ENCODE data around the gene RUNX1. TPM values are rescaled to one million over a fixed set of nuclear protein-coding genes. Genes with fewer than 3 reads are reported as not detected.

The RUNX1 gene
- total RNA-seq, 1 experiment from 2014 or later, result 0.52 TPM

GRCh38 chr21:34844013-34844923 lies 204.8 kb downstream of the RUNX1 start:
- TF ChIP-seq CTCF (conservative IDR thresholded peaks at IDR 0.05; ENCODE audit: low read depth, low read length), result no peak
- no peak for TF ChIP-seq EZH2 (IDR thresholded peaks at IDR 0.05; ENCODE audit: borderline replicate concordance, low read depth, low read length, poor library complexity, severe bottlenecking)
- Histone ChIP-seq H3K36me3 (ENCODE audit: insufficient read depth, low read length, poor library complexity, severe bottlenecking) (no peaks in the 10 kb centered on the region), H3K9me3 (ENCODE audit: low read depth, low read length, poor library complexity, severe bottlenecking) (no peaks in the 10 kb centered on the region), H3K4me3 (ENCODE audit: low read depth, low read length, poor library complexity, severe bottlenecking) (no peak overlapping the region), H3K27me3 (replicated peaks; ENCODE audit: insufficient read depth, low read depth, low read length, poor library complexity) (no peaks in the 10 kb centered on the region), H3K27ac (ENCODE audit: low read depth, low read length, poor library complexity, severe bottlenecking) (no peak overlapping the region), H3K4me1 (ENCODE audit: insufficient read depth, low read length, poor library complexity, severe bottlenecking) (no peaks in the 10 kb centered on the region)
- POLR2A ChIA-PET (ENCODE audit: low non-redundant PET), result no interaction called here
- DNase-seq (ENCODE audit: low spot score), result no peak
- BruUV-seq (replicated peaks), result no TSS peak
- intact Hi-C loops (cut with micrococcal nuclease; ENCODE audit: unreplicated experiment), result no loop called here
- CTCF ChIA-PET, result no interaction called here

GRCh38 chr21:34843562-34843961 lies 205.5 kb downstream of the RUNX1 start:
- no peak overlapping the region for H3K27ac ChIP-seq (ENCODE audit: low read depth, low read length, poor library complexity, severe bottlenecking)
- H3K4me3 ChIP-seq (ENCODE audit: low read depth, low read length, poor library complexity, severe bottlenecking), result no peak overlapping the region
- ChIA-PET CTCF (no interaction called here), POLR2A (ENCODE audit: low non-redundant PET) (no interaction called here)
- no peaks in the 10 kb centered on the region for H3K27me3 ChIP-seq (replicated peaks; ENCODE audit: insufficient read depth, low read depth, low read length, poor library complexity)
- no peak for TF ChIP-seq CTCF (conservative IDR thresholded peaks at IDR 0.05; ENCODE audit: low read depth, low read length)
- TF ChIP-seq EZH2 (IDR thresholded peaks at IDR 0.05; ENCODE audit: borderline replicate concordance, low read depth, low read length, poor library complexity, severe bottlenecking), result no peak
- no peaks in the 10 kb centered on the region for H3K36me3 ChIP-seq (ENCODE audit: insufficient read depth, low read length, poor library complexity, severe bottlenecking)
- no peaks in the 10 kb centered on the region for H3K4me1 ChIP-seq (ENCODE audit: insufficient read depth, low read length, poor library complexity, severe bottlenecking)
- intact Hi-C loops (cut with micrococcal nuclease; ENCODE audit: unreplicated experiment), result no loop called here
- no peaks in the 10 kb centered on the region for H3K9me3 ChIP-seq (ENCODE audit: low read depth, low read length, poor library complexity, severe bottlenecking)
- DNase-seq (ENCODE audit: low spot score), result no peak
- no TSS peak for BruUV-seq (replicated peaks)

DNA sequence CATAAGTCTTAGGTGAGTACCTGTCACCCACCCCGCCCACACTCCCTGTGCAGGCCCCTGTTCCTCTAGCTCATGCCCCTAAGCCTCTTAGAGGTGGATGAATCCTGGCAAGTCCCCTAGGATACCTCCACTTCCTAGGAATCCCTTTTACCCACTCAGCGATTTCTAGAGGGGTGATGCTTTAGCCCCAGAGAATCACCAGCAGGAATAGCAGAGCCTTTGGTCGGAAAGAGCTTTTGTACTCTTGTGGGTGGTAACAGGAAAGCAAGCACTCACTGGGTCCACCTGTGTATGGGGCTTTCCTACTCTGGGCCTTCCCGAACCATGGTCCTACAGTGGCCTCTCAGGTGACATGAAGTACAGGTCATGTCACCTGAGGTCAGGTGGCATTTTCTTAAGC lies 207.9 kb downstream of the RUNX1 start:
- BruUV-seq (replicated peaks), result no TSS peak
- Histone ChIP-seq H3K27me3 (replicated peaks; ENCODE audit: insufficient read depth, low read depth, low read length, poor library complexity) (peaks cover 8% of the 10 kb centered on the region), H3K27ac (ENCODE audit: low read depth, low read length, poor library complexity, severe bottlenecking) (no peak overlapping the region), H3K4me1 (ENCODE audit: insufficient read depth, low read length, poor library complexity, severe bottlenecking) (no peaks in the 10 kb centered on the region), H3K36me3 (ENCODE audit: insufficient read depth, low read length, poor library complexity, severe bottlenecking) (no peaks in the 10 kb centered on the region), H3K4me3 (ENCODE audit: low read depth, low read length, poor library complexity, severe bottlenecking) (no peak overlapping the region), H3K9me3 (ENCODE audit: low read depth, low read length, poor library complexity, severe bottlenecking) (no peaks in the 10 kb centered on the region)
- intact Hi-C loops (cut with micrococcal nuclease; ENCODE audit: unreplicated experiment), result no loop called here
- no peak for DNase-seq (ENCODE audit: low spot score)
- CTCF ChIA-PET, result no interaction called here
- TF ChIP-seq EZH2 (IDR thresholded peaks at IDR 0.05; ENCODE audit: borderline replicate concordance, low read depth, low read length, poor library complexity, severe bottlenecking) (no peak), CTCF (conservative IDR thresholded peaks at IDR 0.05; ENCODE audit: low read depth, low read length) (no peak)
- POLR2A ChIA-PET (ENCODE audit: low non-redundant PET), result no interaction called here

Data from A673 (cell line).